ENCODE results near the gene ATG13.
"Not testable (repeated sequence)": the region's sequence is repeated elsewhere in the genome, so short reads cannot be mapped to it uniquely, and the experiment has no call there.

Gene ATG13

GRCh38 chr11:46695345-46696211, 78.2 kb downstream of the ATG13 start:
- DNase-seq (ENCODE audit: low read depth in 2 of 2) = no peak

GRCh38 chr11:46696212-46696558, 78.8 kb downstream of the ATG13 start:
- DNase-seq (ENCODE audit: low read depth in 2 of 2) = no peak

GRCh38 chr11:46697303-46697702, 80.0 kb downstream of the ATG13 start:
- no peak for DNase-seq (ENCODE audit: low read depth in 2 of 2)

- DNase-seq (ENCODE audit: low read depth in 2 of 2) = no peak
Observed at GRCh38 chr11:46697723-46698122, 80.4 kb downstream of the ATG13 start.

- no peak for DNase-seq (ENCODE audit: low read depth in 2 of 2)
Observed at GRCh38 chr11:46698597-46698996, 81.2 kb downstream of the ATG13 start.

GRCh38 chr11:46700241-46701077, 83.1 kb downstream of the ATG13 start, which contains the start of the genes ARHGAP1 and ZNF408:
Gene ARHGAP1, minus strand, starts transcription at chr11:46700619. Its CDS starts 4,512 bp downstream, at chr11:46696107.
Gene ZNF408, plus strand, starts transcription at chr11:46701031. Its CDS starts 17 bp downstream, at chr11:46701048.
- DNase-seq (ENCODE audit: low read depth in 2 of 2) = peak; percentile 98

- DNase-seq (ENCODE audit: low read depth in 2 of 2) = no peak
Observed at GRCh38 chr11:46701078-46701654, 83.8 kb downstream of the ATG13 start.

- DNase-seq (ENCODE audit: low read depth in 2 of 2) = no peak
Observed at GRCh38 chr11:46705070-46705688, 87.8 kb downstream of the ATG13 start.

- DNase-seq (ENCODE audit: low read depth in 2 of 2) = no peak
Observed at GRCh38 chr11:46706886-46707285, 89.5 kb downstream of the ATG13 start.

- not testable (repeated sequence) for DNase-seq (ENCODE audit: low read depth in 2 of 2)
Observed at GRCh38 chr11:46709351-46709750, 92.0 kb downstream of the ATG13 start.

- DNase-seq (ENCODE audit: low read depth in 2 of 2) = no peak
Observed at GRCh38 chr11:46710821-46711269, 93.5 kb downstream of the ATG13 start.

- DNase-seq (ENCODE audit: low read depth in 2 of 2) = no peak
Observed at GRCh38 chr11:46711303-46711702, 94.0 kb downstream of the ATG13 start.

GRCh38 chr11:46712874-46713576, 95.7 kb downstream of the ATG13 start:
- no peak for DNase-seq (ENCODE audit: low read depth in 2 of 2)

GRCh38 chr11:46717825-46718154, 100.4 kb downstream of the ATG13 start:
- not testable (repeated sequence) for DNase-seq (ENCODE audit: low read depth in 2 of 2)

GRCh38 chr11:46718155-46719019, 101.0 kb downstream of the ATG13 start:
- DNase-seq (ENCODE audit: low read depth in 2 of 2) = no peak

- DNase-seq (ENCODE audit: low read depth in 2 of 2) = no peak
Observed at GRCh38 chr11:46719048-46719542, 101.7 kb downstream of the ATG13 start, which contains the start of gene F2. Gene F2, plus strand, starts transcription at chr11:46719213. Its CDS starts 23 bp downstream, at chr11:46719236.

GRCh38 chr11:46719543-46720218, 102.3 kb downstream of the ATG13 start:
- DNase-seq (ENCODE audit: low read depth in 2 of 2) = no peak

GRCh38 chr11:46721286-46721685, 103.9 kb downstream of the ATG13 start:
- DNase-seq (ENCODE audit: low read depth in 2 of 2) = no peak
